ENCODE data around the gene CEP83. TPM values are rescaled to one million over a fixed set of nuclear protein-coding genes. Genes with fewer than 3 reads are reported as not detected.
"Not testable (repeated sequence)": the region's sequence is repeated elsewhere in the genome, so short reads cannot be mapped to it uniquely, and the experiment has no call there.

CEP83 gene
- total RNA-seq, 1 donor from 2014 or later: 16.5 TPM

DNA sequence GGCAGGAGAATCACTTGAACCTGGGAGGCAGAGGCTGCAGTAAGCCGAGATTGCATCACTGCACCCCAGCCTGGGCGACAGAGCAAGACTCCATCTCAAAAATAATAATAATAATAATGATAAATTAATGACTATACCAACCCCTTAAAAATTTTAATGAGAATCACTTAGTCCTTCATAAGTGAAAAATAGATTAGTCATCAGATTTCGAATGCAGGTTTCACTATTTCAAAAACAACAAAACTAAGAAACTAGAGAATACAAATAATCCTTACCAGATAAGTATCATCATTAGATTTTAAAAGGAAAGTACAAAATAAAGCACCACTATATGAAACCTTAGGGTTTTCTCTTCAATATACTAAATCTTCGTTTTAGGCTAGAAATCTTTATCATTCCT is 62.3 kb downstream of the CEP83 start:
- intact Hi-C loops (cut with DNase I): no loop called here
- H3K27ac ChIP-seq: no peak overlapping the region
- no peak for DNase-seq (ENCODE audit: extremely low spot score in 2 of 2)
- no peaks in the 10 kb centered on the region for H3K36me3 ChIP-seq
- no peaks in the 10 kb centered on the region for H3K9me3 ChIP-seq
- TF ChIP-seq POLR2A (IDR thresholded peaks at IDR 0.05): no peak
- no peak for TF ChIP-seq POLR2AphosphoS5 (IDR thresholded peaks at IDR 0.05; ENCODE audit: insufficient read depth in 1 of 2, low read depth in 1 of 2)
- TF ChIP-seq, protein P1, sequence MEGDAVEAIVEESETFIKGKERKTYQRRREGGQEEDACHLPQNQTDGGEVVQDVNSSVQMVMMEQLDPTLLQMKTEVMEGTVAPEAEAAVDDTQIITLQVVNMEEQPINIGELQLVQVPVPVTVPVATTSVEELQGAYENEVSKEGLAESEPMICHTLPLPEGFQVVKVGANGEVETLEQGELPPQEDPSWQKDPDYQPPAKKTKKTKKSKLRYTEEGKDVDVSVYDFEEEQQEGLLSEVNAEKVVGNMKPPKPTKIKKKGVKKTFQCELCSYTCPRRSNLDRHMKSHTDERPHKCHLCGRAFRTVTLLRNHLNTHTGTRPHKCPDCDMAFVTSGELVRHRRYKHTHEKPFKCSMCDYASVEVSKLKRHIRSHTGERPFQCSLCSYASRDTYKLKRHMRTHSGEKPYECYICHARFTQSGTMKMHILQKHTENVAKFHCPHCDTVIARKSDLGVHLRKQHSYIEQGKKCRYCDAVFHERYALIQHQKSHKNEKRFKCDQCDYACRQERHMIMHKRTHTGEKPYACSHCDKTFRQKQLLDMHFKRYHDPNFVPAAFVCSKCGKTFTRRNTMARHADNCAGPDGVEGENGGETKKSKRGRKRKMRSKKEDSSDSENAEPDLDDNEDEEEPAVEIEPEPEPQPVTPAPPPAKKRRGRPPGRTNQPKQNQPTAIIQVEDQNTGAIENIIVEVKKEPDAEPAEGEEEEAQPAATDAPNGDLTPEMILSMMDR (IDR thresholded peaks at IDR 0.05): no peak
- H3K27me3 ChIP-seq: no peaks in the 10 kb centered on the region
- H3K4me3 ChIP-seq: no peak overlapping the region
- H3K4me1 ChIP-seq: no peaks in the 10 kb centered on the region

DNA sequence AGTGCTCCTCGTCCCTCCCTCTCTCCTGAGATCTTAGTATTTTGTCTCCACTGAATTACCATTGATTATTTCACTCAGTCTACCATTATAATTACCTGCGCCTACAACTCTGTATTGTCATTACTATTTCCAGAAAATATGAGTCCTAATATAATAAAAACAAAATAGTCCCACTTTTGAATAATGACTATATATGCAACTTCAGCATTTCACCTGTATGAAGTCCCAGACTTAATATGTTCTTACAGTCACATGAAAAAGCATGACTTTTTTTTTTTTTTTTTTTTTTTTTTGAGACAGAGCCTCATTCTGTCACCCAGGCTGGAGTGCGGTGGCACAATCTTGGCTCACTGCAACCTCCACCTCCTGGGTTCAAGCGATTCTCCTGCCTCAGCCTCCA is 63.7 kb downstream of the CEP83 start:
- H3K9me3 ChIP-seq; H3K4me3 ChIP-seq; H3K36me3 ChIP-seq; H3K4me1 ChIP-seq; intact Hi-C loops (cut with DNase I); H3K27ac ChIP-seq; DNase-seq (ENCODE audit: extremely low spot score in 2 of 2); H3K27me3 ChIP-seq: not testable (repeated sequence)

DNA sequence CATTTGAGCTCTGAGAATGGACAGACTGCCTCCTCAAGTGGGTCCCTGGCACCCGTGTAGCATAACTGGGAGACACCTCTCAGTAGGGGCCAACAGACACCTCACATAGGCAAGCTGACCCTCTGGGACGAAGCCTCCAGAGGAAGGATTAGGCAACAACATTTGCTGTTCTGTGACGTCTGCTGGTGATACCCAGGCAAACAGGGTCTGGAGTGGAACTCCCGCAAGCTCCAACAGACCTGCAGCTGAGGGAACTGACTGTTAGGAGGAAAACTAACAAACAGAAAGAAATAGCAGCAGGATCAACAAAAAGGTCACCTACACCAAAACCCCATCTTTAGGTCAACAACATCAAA is 69.6 kb downstream of the CEP83 start:
- Histone ChIP-seq H3K27me3 (no peaks in the 10 kb centered on the region), H3K9me3 (no peaks in the 10 kb centered on the region), H3K36me3 (peaks cover 0 to 7% of the 10 kb centered on the region in 2 donors), H3K27ac (no peak overlapping the region), H3K4me1 (no peaks in the 10 kb centered on the region), H3K4me3 (no peak overlapping the region)
- DNase-seq (ENCODE audit: extremely low spot score in 2 of 2): no peak
- intact Hi-C loops (cut with DNase I): no loop called here
- TF ChIP-seq POLR2AphosphoS5 (IDR thresholded peaks at IDR 0.05; ENCODE audit: insufficient read depth in 1 of 2, low read depth in 1 of 2) (no peak), POLR2A (IDR thresholded peaks at IDR 0.05) (no peak)
- TF ChIP-seq, protein P1 (IDR thresholded peaks at IDR 0.05): no peak

DNA sequence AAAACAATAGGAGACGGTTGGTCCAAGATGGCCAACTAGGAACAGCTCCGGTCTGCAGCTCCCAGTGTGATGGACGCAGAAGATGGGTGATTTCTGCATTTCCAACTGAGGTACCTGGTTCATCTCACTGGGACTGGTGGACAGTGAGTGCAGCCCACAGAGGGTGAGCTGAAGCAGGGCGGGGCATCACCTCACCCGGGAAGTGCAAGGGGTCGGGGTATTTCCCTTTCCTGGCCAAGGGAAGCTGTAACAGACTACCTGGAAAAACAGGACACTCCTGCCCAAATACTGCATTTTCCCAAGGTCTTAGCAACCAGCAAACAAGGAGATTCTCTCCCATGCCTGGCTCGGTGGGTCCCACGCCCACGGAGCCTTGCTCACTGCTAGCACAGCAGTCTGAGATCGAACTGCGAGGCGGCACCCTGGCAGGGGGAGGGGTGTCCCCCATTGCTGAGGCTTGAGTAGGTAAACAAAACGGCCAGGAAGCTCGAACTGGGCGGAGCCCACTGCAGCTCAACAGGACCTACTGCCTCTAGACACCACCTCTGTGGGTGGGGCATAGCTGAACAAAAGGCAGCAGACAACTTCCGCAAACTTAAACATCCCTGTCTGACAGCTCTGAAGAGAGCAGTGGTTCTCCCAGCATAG is 70.1 kb downstream of the CEP83 start:
- DNase-seq (ENCODE audit: extremely low spot score in 2 of 2); H3K9me3 ChIP-seq; H3K27ac ChIP-seq; H3K4me3 ChIP-seq; H3K27me3 ChIP-seq; H3K4me1 ChIP-seq; intact Hi-C loops (cut with DNase I): not testable (repeated sequence)
- peaks cover 0 to 12% of the 10 kb centered on the region in 2 donors for H3K36me3 ChIP-seq

DNA sequence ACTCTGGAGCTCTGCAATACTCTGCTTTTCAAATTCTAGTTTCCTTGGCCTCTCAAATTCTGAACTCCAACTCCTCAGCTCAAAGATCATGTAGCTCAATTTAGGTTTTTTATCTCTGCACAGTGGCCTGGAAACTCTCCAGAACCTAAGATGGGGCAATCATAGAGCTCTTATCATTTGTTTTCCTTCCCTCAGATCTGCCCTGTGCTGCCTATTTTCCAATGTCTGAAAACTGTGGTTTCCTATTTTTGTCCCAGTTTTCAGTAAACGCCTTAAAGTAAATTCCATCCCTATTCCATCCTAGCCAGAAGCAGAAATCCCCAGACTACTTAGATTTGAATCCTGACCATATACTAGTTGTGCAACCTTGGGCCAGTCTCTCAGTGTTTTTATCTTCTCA is 73.2 kb downstream of the CEP83 start:
- no peak for DNase-seq (ENCODE audit: extremely low spot score in 2 of 2)
- Histone ChIP-seq H3K36me3 (peaks cover 0 to 19% of the 10 kb centered on the region in 2 donors), H3K27ac (no peak overlapping the region), H3K27me3 (no peaks in the 10 kb centered on the region), H3K4me1 (no peaks in the 10 kb centered on the region), H3K9me3 (no peaks in the 10 kb centered on the region), H3K4me3 (no peak overlapping the region)
- intact Hi-C loops (cut with DNase I): no loop called here
- TF ChIP-seq, protein P1 (IDR thresholded peaks at IDR 0.05): no peak
- TF ChIP-seq POLR2A (IDR thresholded peaks at IDR 0.05): no peak
- TF ChIP-seq POLR2AphosphoS5 (IDR thresholded peaks at IDR 0.05; ENCODE audit: insufficient read depth in 1 of 2, low read depth in 1 of 2): no peak

DNA sequence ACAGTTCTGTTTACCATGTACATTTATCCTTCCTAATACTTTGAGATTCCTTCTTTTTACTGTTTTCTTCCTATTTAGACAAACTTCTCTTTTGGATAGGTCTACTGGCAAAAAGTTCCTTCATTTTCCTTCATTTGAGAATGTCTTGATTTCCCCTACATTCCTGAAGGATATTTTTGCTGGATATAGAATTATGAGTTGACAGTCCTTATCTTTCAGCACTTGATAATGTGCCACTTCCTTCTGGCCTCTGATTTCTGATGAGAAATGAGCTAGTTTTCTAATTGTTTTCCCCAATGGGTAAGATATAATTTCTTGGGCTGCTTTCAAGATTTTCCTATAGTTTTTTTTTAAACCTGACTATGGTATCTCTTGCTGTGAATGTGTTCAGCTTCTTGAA is 75.6 kb downstream of the CEP83 start:
- Histone ChIP-seq H3K4me1 (no peaks in the 10 kb centered on the region), H3K36me3 (peaks cover 0 to 19% of the 10 kb centered on the region in 2 donors), H3K27me3 (no peaks in the 10 kb centered on the region), H3K9me3 (no peaks in the 10 kb centered on the region), H3K27ac (no peak overlapping the region), H3K4me3 (no peak overlapping the region)
- TF ChIP-seq POLR2AphosphoS5 (IDR thresholded peaks at IDR 0.05; ENCODE audit: insufficient read depth in 1 of 2, low read depth in 1 of 2) (no peak), POLR2A (IDR thresholded peaks at IDR 0.05) (no peak)
- TF ChIP-seq, protein P1 (IDR thresholded peaks at IDR 0.05): no peak
- intact Hi-C loops (cut with DNase I): no loop called here
- DNase-seq (ENCODE audit: extremely low spot score in 2 of 2): no peak

All from vagina (tissue), 2 donors.